ENCODE data around the gene DOCK9.
"Not testable (repeated sequence)": the region's sequence is repeated elsewhere in the genome, so short reads cannot be mapped to it uniquely, and the experiment has no call there.

Gene DOCK9

GRCh38 chr13:98812186-98812790, 165.6 kb downstream of the DOCK9 start:
- not testable (repeated sequence) for DNase-seq

- DNase-seq, result no peak
These were observed 167.1 kb downstream of the DOCK9 start for GRCh38 chr13:98810746-98811145.

- DNase-seq, result no peak
These were observed 168.5 kb downstream of the DOCK9 start for GRCh38 chr13:98809345-98809777.

GRCh38 chr13:98807774-98808173, 170.1 kb downstream of the DOCK9 start:
- DNase-seq, result no peak

GRCh38 chr13:98804336-98804855, 173.5 kb downstream of the DOCK9 start:
- no peak for DNase-seq

GRCh38 chr13:98803921-98804320, 173.9 kb downstream of the DOCK9 start:
- DNase-seq, result no peak

GRCh38 chr13:98803111-98803561, 174.7 kb downstream of the DOCK9 start:
- no peak for DNase-seq

- no peak for DNase-seq
These were observed 175.3 kb downstream of the DOCK9 start for GRCh38 chr13:98802559-98802958.

GRCh38 chr13:98801626-98802418, 176.0 kb downstream of the DOCK9 start:
- DNase-seq, result no peak

- no peak for DNase-seq
These were observed 177.8 kb downstream of the DOCK9 start for GRCh38 chr13:98800078-98800477.

GRCh38 chr13:98798849-98799645, 178.8 kb downstream of the DOCK9 start:
- DNase-seq, result no peak

GRCh38 chr13:98797456-98797855, 180.4 kb downstream of the DOCK9 start:
- no peak for DNase-seq

- no peak for DNase-seq
These were observed 181.1 kb downstream of the DOCK9 start for GRCh38 chr13:98796798-98797197.

- no peak for DNase-seq
These were observed 181.7 kb downstream of the DOCK9 start for GRCh38 chr13:98796191-98796590.

GRCh38 chr13:98795220-98795619, 182.6 kb downstream of the DOCK9 start:
- DNase-seq, result no peak

- no peak for DNase-seq
These were observed 183.4 kb downstream of the DOCK9 start for GRCh38 chr13:98794498-98794897.

GRCh38 chr13:98792785-98793495, 184.9 kb downstream of the DOCK9 start:
- DNase-seq, result no peak

- no peak for DNase-seq
These were observed 185.5 kb downstream of the DOCK9 start for GRCh38 chr13:98792321-98792720.

GRCh38 chr13:98791611-98792010, 186.3 kb downstream of the DOCK9 start:
- no peak for DNase-seq

GRCh38 chr13:98787996-98788395, 189.9 kb downstream of the DOCK9 start:
- DNase-seq, result no peak

- DNase-seq, result no peak
These were observed 190.7 kb downstream of the DOCK9 start for GRCh38 chr13:98787173-98787572.

GRCh38 chr13:98786023-98786422, 191.8 kb downstream of the DOCK9 start:
- DNase-seq, result no peak

GRCh38 chr13:98785405-98785804, 192.5 kb downstream of the DOCK9 start:
- DNase-seq, result no peak
